A549 (cell line): ENCODE measurements around the gene SLC47A2.

ENCODE experiments used
- CEBPB ChIP-seq, 2 experiments: fragments of >200 bp in 1 of 2; sonication (Bioruptor Twin) in 1 of 2; formaldehyde crosslinking in 1 of 2; IDR thresholded peaks; 2 replicates each; pipeline ENCODE4 v1.6.1; 2012 to 2016
- CHD2 ChIP-seq: fragments of 150-350 bp; IDR thresholded peaks from 2 replicates; pipeline ENCODE4 v1.6.1; 2014; ENCODE audit warnings: low read length; ENCODE audit not compliant: partially characterized antibody
- CTCF ChIP-seq: fragments of >200 bp; sonication (Bioruptor Twin); formaldehyde crosslinking; IDR thresholded peaks from 3 replicates; pipeline ENCODE4 v1.5.1; 2016
- ELK1 ChIP-seq: fragments of 150-350 bp; IDR thresholded peaks from 2 replicates; pipeline ENCODE4 v1.6.1; 2014; ENCODE audit warnings: low read depth, mild to moderate bottlenecking, low read length
- EP300 ChIP-seq, 2 experiments: fragments of >200 bp; sonication (Bioruptor Twin); formaldehyde crosslinking; IDR thresholded peaks; 2 replicates in 1 of 2; 3 replicates in 1 of 2; pipeline ENCODE4 v1.6.1; 2016 to 2017
- HMGXB4 ChIP-seq: fragments of 250-450 bp; sonication (Bioruptor Pico); IDR thresholded peaks from 2 replicates; pipeline ENCODE4 v1.5.0; 2021; ENCODE audit warnings: mild to moderate bottlenecking, moderate library complexity, borderline replicate concordance
- JUNB ChIP-seq: fragments of >200 bp; sonication (Bioruptor Twin); formaldehyde crosslinking; IDR thresholded peaks from 2 replicates; pipeline ENCODE4 v1.6.1; 2016
- KDM5A ChIP-seq: fragments of 200-600 bp; sonication (generic); IDR thresholded peaks from 2 replicates; pipeline ENCODE4 v1.6.1; 2016; ENCODE audit warnings: antibody characterized with exemption, mild to moderate bottlenecking
- MAFK ChIP-seq: fragments of 450-650 bp; IDR thresholded peaks from 2 replicates; pipeline ENCODE4 v1.6.1; 2014; ENCODE audit not compliant: partially characterized antibody
- MAZ ChIP-seq: fragments of 150-350 bp; IDR thresholded peaks from 2 replicates; pipeline ENCODE4 v1.6.1; 2014; ENCODE audit warnings: antibody characterized with exemption, low read depth, low read length, borderline replicate concordance
- POLR2A ChIP-seq: IDR thresholded peaks from 2 replicates; pipeline ENCODE4 v1.6.1; 2012; ENCODE audit warnings: mild to moderate bottlenecking, low read length
- RAD21 ChIP-seq, 2 experiments: fragments of >200 bp in 1 of 2; sonication (Bioruptor Twin) in 1 of 2; formaldehyde crosslinking in 1 of 2; IDR thresholded peaks in 1 of 2; conservative IDR thresholded peaks in 1 of 2; 2 replicates in 1 of 2; 3 replicates in 1 of 2; pipeline ENCODE4 v1.6.1; 2012 to 2018; ENCODE audit warnings: inconsistent platforms in 1 of 2
- REST ChIP-seq: fragments of 200-600 bp; sonication (generic); IDR thresholded peaks from 2 replicates; pipeline ENCODE4 v1.6.1; 2016; ENCODE audit warnings: antibody characterized with exemption, mild to moderate bottlenecking, moderate library complexity
- SREBF2 ChIP-seq: fragments of 450-650 bp; IDR thresholded peaks from 2 replicates; pipeline ENCODE4 v1.6.1; 2014; ENCODE audit warnings: mild to moderate bottlenecking, moderate library complexity

- TF ChIP-seq SREBF2 (no peak), MAFK (no peak), RAD21 (conservative IDR thresholded peaks at IDR 0.05 in 1 of 2, IDR thresholded peaks at IDR 0.05 in 1 of 2) (no peak), KDM5A (no peak), CEBPB (IDR thresholded peaks at IDR 0.05) (no peak), CHD2 (no peak), POLR2A (no peak), CTCF (no peak), JUNB (no peak), MAZ (no peak), HMGXB4 (CRISPR knock-in tag) (no peak), EP300 (IDR thresholded peaks at IDR 0.05) (no peak), REST (no peak), ELK1 (no peak)
These were observed 37.6 kb downstream of the SLC47A2 start for GRCh38 chr17:19678581-19679453.
